Testis (tissue), 3 donors: Measurements from ENCODE around the gene GAK. TPM values are rescaled to one million over a fixed set of nuclear protein-coding genes. Genes with fewer than 3 reads are reported as not detected.

Experiments
- DNase-seq: peaks from one replicate; pipeline ENCODE4 v3.0.0-alpha.2; 2019
- H3K27ac ChIP-seq, 2 donors: fragments of 200-600 bp; sonication (generic); one replicate each; pipeline ENCODE4 v1.5.1; 2019
- H3K27me3 ChIP-seq: fragments of 200-600 bp; sonication (generic); one replicate; pipeline ENCODE4 v1.5.1; 2019
- H3K36me3 ChIP-seq: fragments of 200-600 bp; sonication (generic); one replicate; pipeline ENCODE4 v1.5.1; 2017; ENCODE audit warnings: low read depth; ENCODE audit errors: missing control alignments
- H3K4me1 ChIP-seq: fragments of 200-600 bp; sonication (generic); one replicate; pipeline ENCODE4 v1.5.1; 2019
- H3K4me3 ChIP-seq, 2 donors: fragments of 200-600 bp; sonication (generic); one replicate each; pipeline ENCODE4 v1.5.1; 2017 to 2019
- H3K9me3 ChIP-seq: fragments of 200-600 bp; sonication (generic); one replicate; pipeline ENCODE4 v1.5.1; 2017
- CTCF ChIP-seq, 3 experiments: fragments of 450-650 bp in 2 of 3; fragments of 200-600 bp in 1 of 3; sonication (generic) in 1 of 3; IDR thresholded peaks; one replicate each; pipeline ENCODE4 v1.5.1; 2016 to 2019; ENCODE audit warnings: antibody characterized with exemption in 3 of 3, mild to moderate bottlenecking in 2 of 3, moderate library complexity in 1 of 3
- POLR2A ChIP-seq: fragments of 450-650 bp; IDR thresholded peaks from one replicate; pipeline ENCODE4 v1.6.1; 2017; ENCODE audit warnings: antibody characterized with exemption, mild to moderate bottlenecking, moderate library complexity
- WGBS, 2 donors: methylation state at CpG; one replicate each; pipeline ENCODE4 v1.1.5; 2018; 5-methylcytosine and 5-hydroxymethylcytosine counted together
- intact Hi-C: fragments of 100-400 bp; cut with DNase I; formaldehyde crosslinking; loops from one replicate; pipeline ENCODE4 v1.15.1; 2023; ENCODE audit warnings: low total_unique reads
- polyA plus RNA-seq: library from polyadenylated mRNA; stranded (reverse); fragments of 350-450 nt; fragmentation: Illumina TruSeq; extraction: RNeasy Lipid Tissue Mini Kit (QIAGEN cat#74804); gene quantifications from one replicate; pipeline ENCODE4 v1.2.3, GENCODE V29; 2014; ENCODE audit warnings: low read depth, low replicate concordance; ENCODE audit not compliant: insufficient read depth
- total RNA-seq, 2 donors: library from RNA; depleted of rRNA; stranded (reverse); fragments of >200 nt; gene quantifications; one replicate each; pipeline ENCODE4 v1.2.3, GENCODE V29; 2016

The GAK gene
- total and polyA plus RNA-seq, 3 donors from 2014 or later, result 130 to 229 (median 226) TPM

GRCh38 chr4:960140-960635, 28.1 kb upstream of the GAK start:
- 95 to 100% methylated on average over 1 to 16 of the region's 16 CpGs for WGBS, 2 donors
- DNase-seq, result no peak
- no peak overlapping the region for H3K4me3 ChIP-seq
- no peaks in the 10 kb centered on the region for H3K4me1 ChIP-seq
- no peak overlapping the region for H3K27ac ChIP-seq
- H3K9me3 ChIP-seq, result no peaks in the 10 kb centered on the region
- H3K27me3 ChIP-seq, result no peaks in the 10 kb centered on the region
- H3K36me3 ChIP-seq, result no peaks in the 10 kb centered on the region
- intact Hi-C loops, result no loop called here
- TF ChIP-seq POLR2A, result no peak
- TF ChIP-seq CTCF (IDR thresholded peaks at IDR 0.05), result no peak

GRCh38 chr4:959338-960139, 27.4 kb upstream of the GAK start:
- H3K27ac ChIP-seq, result no peak overlapping the region
- DNase-seq, result no peak
- intact Hi-C loops, result no loop called here
- no peak for TF ChIP-seq CTCF (IDR thresholded peaks at IDR 0.05)
- TF ChIP-seq POLR2A, result no peak
- no peaks in the 10 kb centered on the region for H3K36me3 ChIP-seq
- H3K4me1 ChIP-seq, result no peaks in the 10 kb centered on the region
- 88 to 96% methylated on average over 4 to 24 of the region's 24 CpGs for WGBS, 2 donors
- no peaks in the 10 kb centered on the region for H3K9me3 ChIP-seq
- H3K27me3 ChIP-seq, result no peaks in the 10 kb centered on the region
- H3K4me3 ChIP-seq, result no peak overlapping the region

GRCh38 chr4:958696-959337, 26.7 kb upstream of the GAK start:
- DNase-seq, result no peak
- 86 to 89% methylated on average over 17 of the region's 17 CpGs for WGBS, 2 donors
- intact Hi-C loops, result no loop called here

GRCh38 chr4:958314-958665, 26.2 kb upstream of the GAK start:
- H3K27me3 ChIP-seq, result no peaks in the 10 kb centered on the region
- H3K4me1 ChIP-seq, result no peaks in the 10 kb centered on the region
- no peak overlapping the region for H3K4me3 ChIP-seq
- H3K36me3 ChIP-seq, result no peaks in the 10 kb centered on the region
- TF ChIP-seq CTCF (IDR thresholded peaks at IDR 0.05) (no peak), POLR2A (no peak)
- no peak overlapping the region for H3K27ac ChIP-seq
- intact Hi-C loops, result no loop called here
- WGBS, 2 donors, result 75 to 93% methylated on average over 3 to 12 of the region's 17 CpGs
- H3K9me3 ChIP-seq, result no peaks in the 10 kb centered on the region
- no peak for DNase-seq

More at GRCh38 chr4:958696-959337, 26.7 kb upstream of the GAK start:
- Histone ChIP-seq H3K9me3 (no peaks in the 10 kb centered on the region), H3K4me3 (no peak overlapping the region), H3K36me3 (no peaks in the 10 kb centered on the region), H3K27me3 (no peaks in the 10 kb centered on the region), H3K4me1 (no peaks in the 10 kb centered on the region), H3K27ac (no peak overlapping the region)
- TF ChIP-seq CTCF (IDR thresholded peaks at IDR 0.05) (no peak), POLR2A (no peak)
